ENCODE data around the gene HOXB6. TPM values are rescaled to one million over a fixed set of nuclear protein-coding genes. Genes with fewer than 3 reads are reported as not detected.

HOXB6 gene
- total RNA-seq, 2 experiments from 2014 or later: 0.58 to 1.1 TPM

DNA sequence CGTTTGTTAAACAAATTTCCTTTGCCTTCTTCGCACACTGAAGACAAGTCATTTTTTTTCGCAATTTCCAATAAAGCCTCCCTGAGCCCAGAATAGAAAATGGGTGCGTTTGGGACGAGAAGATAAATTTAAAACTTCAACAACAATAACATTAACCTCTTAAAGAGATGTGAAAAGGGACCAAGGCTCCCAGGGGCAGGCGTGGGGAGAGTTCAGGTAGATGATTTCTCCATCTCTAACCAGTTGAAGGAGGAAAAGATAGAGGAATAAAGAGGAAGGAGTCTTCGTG lies 25.4 kb downstream of the HOXB6 start:
- ATAC-seq: no peak
- H3K27me3 Mint-ChIP-seq: peaks cover 48% of the 10 kb centered on the region
- CTCF ChIA-PET: interaction anchor here (0.6 to 0.9 kb wide), 2 partner anchors 30 to 34 kb away, joined by 3 read pairs; no protein-coding TSS in a partner anchor
- H3K36me3 Mint-ChIP-seq: peaks cover 9% of the 10 kb centered on the region
- H3K4me1 Mint-ChIP-seq: peaks cover 52% of the 10 kb centered on the region
- DNase-seq: no peak
- H3K27ac Mint-ChIP-seq: no peak overlapping the region
- H3K9me3 Mint-ChIP-seq (ENCODE audit: low read depth): no peaks in the 10 kb centered on the region
- peak overlapping the region; percentile 93 for H3K4me3 Mint-ChIP-seq

DNA sequence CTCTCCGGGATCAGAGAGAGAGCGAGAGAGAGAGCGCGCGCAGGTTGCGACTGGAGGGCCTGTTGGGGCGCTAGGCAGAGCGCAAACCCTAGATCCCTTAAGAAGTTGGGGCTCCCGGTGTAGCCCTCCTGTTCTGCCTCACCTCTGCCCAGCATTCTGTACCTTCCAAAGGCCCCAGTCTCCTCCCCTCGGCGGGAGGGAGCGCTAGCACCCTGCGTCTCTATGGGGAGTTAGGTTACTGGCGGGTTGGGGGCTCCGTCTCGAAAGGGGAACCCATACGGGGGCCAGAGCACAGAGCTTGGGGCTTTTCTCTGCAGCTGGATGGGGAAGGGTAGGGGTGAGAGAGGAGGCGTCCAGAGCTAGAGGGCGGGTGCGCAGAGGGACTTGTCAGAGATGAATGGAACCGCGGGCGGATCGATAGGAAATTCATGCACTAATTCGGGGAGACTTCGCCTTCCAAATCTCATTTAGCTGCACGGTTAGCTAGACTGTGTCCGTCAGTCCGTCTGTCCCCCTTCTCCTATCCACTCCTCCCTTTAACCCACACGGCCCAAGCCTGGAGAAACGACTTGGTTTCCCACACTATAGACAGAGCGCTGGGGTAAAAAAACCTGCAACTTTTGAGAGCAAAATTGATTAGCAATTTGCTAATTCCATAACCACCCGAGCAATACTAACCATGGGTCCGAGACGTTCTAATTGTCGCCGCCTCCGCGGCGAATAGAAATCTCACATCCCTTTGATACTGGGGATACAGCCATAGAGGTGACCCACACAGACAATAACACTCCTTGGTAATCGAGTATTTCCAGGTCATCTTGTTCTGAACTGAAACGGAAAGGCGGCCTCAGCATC lies 25.9 kb downstream of the HOXB6 start:
- Mint-ChIP-seq H3K9me3 (ENCODE audit: low read depth) (no peaks in the 10 kb centered on the region), H3K27ac (peak overlapping the region; percentile 81), H3K4me1 (peaks cover 51% of the 10 kb centered on the region), H3K27me3 (peaks cover 43% of the 10 kb centered on the region), H3K36me3 (peaks cover 9% of the 10 kb centered on the region), H3K4me3 (peak overlapping the region; percentile 93)
- ATAC-seq (peak; percentile 59), DNase-seq (peak; percentile 49)
- CTCF ChIA-PET: interaction anchor here (0.9 kb wide), 2 partner anchors 30 to 36 kb away, joined by 3 read pairs; no protein-coding TSS in a partner anchor

GRCh38 chr17:48577946-48578615 lies 26.7 kb downstream of the HOXB6 start, which contains the start of gene HOXB4:
Gene HOXB4 (minus strand): TSS chr17:48578350. CDS start chr17:48578319, 31 bp downstream.
- peak within 1 kb of the TSS; percentile 93 for H3K4me3 Mint-ChIP-seq

DNA sequence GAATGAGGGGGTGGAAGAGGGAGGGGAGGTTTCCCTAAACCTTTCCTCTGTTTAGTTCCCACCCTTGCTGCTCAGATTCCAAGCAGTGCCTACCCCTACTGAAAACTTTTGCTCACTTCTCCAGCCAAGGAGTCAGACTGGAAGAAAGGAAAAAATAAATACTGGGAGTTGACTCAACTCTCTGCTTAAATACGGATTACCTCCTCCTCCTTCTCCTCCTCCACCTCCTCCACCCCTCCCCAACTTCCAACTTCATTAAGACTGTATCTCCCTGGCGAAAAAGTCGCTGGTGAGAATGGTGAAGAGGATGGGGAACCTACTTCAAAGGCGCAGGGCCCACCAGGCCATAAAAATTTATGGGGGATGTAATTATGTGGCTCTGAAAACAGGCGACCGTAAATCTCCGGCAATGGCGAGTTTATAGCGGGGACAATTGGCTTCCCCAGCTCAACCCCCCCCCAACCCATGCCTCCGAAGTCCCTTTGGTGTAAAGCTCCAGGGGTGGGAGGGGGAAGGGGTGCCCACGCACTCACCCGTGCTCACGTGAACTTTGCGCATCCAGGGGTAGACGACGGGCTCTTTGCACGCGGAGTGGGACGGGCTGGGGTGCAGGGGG lies 27.3 kb downstream of the HOXB6 start:
- Mint-ChIP-seq H3K36me3 (peaks cover 9% of the 10 kb centered on the region), H3K4me3 (peak overlapping the region; percentile 93), H3K27me3 (peaks cover 32% of the 10 kb centered on the region), H3K27ac (peak overlapping the region; percentile 75), H3K4me1 (peaks cover 44% of the 10 kb centered on the region), H3K9me3 (ENCODE audit: low read depth) (no peaks in the 10 kb centered on the region)
- CTCF ChIA-PET: interaction anchor here (0.9 kb wide), 1 partner anchor 226 kb away, joined by 3 read pairs; no protein-coding TSS in a partner anchor
- peak; percentile 49 for DNase-seq
- peak; percentile 21 for ATAC-seq

More at GRCh38 chr17:48577946-48578615, 26.7 kb downstream of the HOXB6 start, which contains the start of gene HOXB4:
- H3K36me3 Mint-ChIP-seq: peaks cover 9% of the 10 kb centered on the region
- peaks cover 51% of the 10 kb centered on the region for H3K4me1 Mint-ChIP-seq
- H3K27me3 Mint-ChIP-seq: peaks cover 38% of the 10 kb centered on the region
- CTCF ChIA-PET: interaction anchor here (0.9 kb wide), 3 partner anchors 29 to 227 kb away, joined by 3 read pairs; no protein-coding TSS in a partner anchor
- H3K9me3 Mint-ChIP-seq (ENCODE audit: low read depth): no peaks in the 10 kb centered on the region
- ATAC-seq (peak; percentile 89), DNase-seq (peak; percentile 87)
- peak within 1 kb of the TSS; percentile 89 for H3K27ac Mint-ChIP-seq

DNA sequence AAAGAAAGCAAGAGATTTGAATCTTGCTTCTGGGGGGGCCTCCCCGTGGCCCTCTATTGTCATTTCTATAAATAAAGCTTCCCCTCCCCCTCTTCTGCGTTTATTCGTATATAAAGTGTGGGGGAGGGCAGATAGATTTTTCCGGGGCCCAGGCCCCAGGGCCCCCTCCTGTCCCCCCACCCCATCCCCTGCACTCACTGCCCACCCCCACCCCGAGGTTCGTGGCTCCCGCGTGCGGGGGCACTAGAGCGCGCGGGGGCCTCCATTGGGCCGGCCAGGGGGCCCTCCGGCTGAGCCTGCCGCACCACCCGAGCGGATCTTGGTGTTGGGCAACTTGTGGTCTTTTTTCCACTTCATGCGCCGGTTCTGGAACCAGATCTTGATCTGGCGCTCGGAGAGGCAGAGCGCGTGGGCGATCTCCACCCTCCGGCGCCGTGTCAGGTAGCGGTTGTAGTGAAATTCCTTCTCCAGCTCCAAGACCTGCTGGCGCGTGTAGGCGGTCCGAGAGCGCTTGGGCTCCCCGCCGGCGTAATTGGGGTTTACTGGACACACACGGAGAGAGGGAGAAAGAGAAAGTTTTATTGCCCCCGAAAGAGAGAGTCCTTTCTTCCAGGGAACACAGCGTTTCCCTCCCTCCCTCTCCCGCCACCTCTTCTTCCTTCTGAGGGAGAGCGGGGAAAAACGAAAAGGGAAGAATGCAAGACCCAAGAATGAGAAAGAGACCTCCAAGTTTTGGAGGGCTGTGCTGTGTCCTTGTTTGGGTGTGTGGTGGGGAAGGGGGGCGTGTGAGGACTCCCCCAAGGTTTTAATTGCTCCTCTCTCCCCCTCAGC lies 28.1 kb downstream of the HOXB6 start:
- peaks cover 9% of the 10 kb centered on the region for H3K36me3 Mint-ChIP-seq
- H3K27ac Mint-ChIP-seq: peak overlapping the region; percentile 75
- no peak for ATAC-seq
- no peak for DNase-seq
- peaks cover 41% of the 10 kb centered on the region for H3K4me1 Mint-ChIP-seq
- CTCF ChIA-PET: interaction anchor here (0.9 to 1.3 kb wide), 2 partner anchors 86 to 225 kb away, joined by 3 read pairs; no protein-coding TSS in a partner anchor
- peak overlapping the region; percentile 93 for H3K4me3 Mint-ChIP-seq
- H3K27me3 Mint-ChIP-seq: peaks cover 28% of the 10 kb centered on the region
- no peaks in the 10 kb centered on the region for H3K9me3 Mint-ChIP-seq (ENCODE audit: low read depth)

DNA sequence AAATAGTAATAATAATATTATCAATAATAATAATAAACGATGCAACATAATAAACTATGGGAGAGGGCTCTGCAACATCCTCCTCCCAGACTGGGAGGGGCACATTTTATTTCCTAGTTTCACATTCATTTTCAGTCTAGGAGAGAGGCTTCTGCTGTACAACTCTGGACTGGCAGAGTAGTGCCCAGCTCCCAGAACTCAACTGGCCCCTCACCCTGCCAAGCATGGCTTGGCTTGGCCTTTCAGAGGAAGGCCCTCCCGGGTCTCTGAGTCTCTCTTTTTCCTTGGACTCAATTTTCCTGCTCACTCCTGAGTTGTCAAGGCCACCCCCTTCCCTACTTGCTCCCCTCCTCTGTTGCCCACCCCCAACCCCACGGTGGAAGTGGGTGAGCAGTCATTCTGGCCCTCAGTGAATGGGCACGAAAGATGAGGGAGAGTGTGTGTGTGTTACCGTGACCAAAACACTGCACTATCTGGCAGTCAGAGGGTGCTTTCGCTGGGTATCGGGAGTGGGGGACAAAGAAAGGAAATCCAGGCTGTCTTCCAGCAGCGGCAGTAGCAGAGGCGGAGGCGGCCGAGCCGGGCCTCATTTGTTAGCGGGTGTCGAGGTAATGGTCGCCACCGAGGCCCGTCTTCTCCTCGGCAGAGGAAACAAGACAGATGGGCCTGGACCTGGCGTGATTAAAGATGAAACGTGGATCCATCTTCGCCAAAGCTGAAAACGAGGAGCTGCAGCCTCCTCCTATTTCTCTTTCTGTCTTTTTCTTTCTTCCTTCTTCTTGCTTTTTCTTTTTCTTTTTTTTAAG lies 28.9 kb downstream of the HOXB6 start:
- no peak for DNase-seq
- H3K4me3 Mint-ChIP-seq: peak overlapping the region; percentile 6
- peaks cover 36% of the 10 kb centered on the region for H3K4me1 Mint-ChIP-seq
- no peak for ATAC-seq
- peaks cover 9% of the 10 kb centered on the region for H3K36me3 Mint-ChIP-seq
- no peaks in the 10 kb centered on the region for H3K9me3 Mint-ChIP-seq (ENCODE audit: low read depth)
- CTCF ChIA-PET: interaction anchor here (1.3 kb wide), 1 partner anchor 85 kb away, joined by 3 read pairs; no protein-coding TSS in a partner anchor
- peak overlapping the region; percentile 8 for H3K27ac Mint-ChIP-seq
- peaks cover 20% of the 10 kb centered on the region for H3K27me3 Mint-ChIP-seq

DNA sequence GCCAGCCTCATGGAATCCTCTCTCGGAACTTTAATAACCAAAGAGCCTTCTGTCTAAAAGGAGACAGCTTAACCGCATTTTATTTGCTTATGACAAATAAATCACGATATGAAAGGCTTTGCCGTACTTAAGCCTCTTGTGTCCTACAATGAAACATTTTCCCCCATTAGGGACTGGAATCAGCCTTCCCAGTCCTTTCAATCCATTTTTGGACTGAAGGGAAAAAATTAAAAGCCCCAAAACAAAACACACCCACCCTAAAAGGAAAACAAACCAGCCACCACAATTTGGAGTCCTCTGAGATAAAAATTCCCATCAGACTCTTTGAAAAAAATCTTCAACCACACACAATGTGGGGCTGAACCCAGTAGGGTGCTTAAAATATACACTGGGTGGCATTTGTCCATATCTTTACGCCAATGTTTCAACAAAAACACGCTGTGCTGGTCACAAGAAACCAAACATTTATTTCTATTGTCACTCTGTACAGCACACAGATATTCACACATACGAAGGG lies 29.7 kb downstream of the HOXB6 start:
- CTCF ChIA-PET: interaction anchor here (1.0 to 1.5 kb wide), 2 partner anchors 71 to 83 kb away, joined by 4 read pairs; no protein-coding TSS in a partner anchor
- Mint-ChIP-seq H3K36me3 (peaks cover 9% of the 10 kb centered on the region), H3K27ac (no peak overlapping the region), H3K27me3 (peaks cover 12% of the 10 kb centered on the region), H3K4me3 (no peak overlapping the region), H3K9me3 (ENCODE audit: low read depth) (no peaks in the 10 kb centered on the region), H3K4me1 (peaks cover 33% of the 10 kb centered on the region)
- ATAC-seq: no peak
- DNase-seq: no peak

GRCh38 chr17:48574505-48575065 lies 30.2 kb downstream of the HOXB6 start:
- DNase-seq: no peak
- Mint-ChIP-seq H3K9me3 (ENCODE audit: low read depth) (no peaks in the 10 kb centered on the region), H3K27me3 (peaks cover 8% of the 10 kb centered on the region), H3K27ac (no peak overlapping the region), H3K4me3 (no peak overlapping the region), H3K36me3 (peaks cover 7% of the 10 kb centered on the region), H3K4me1 (peaks cover 30% of the 10 kb centered on the region)
- no peak for ATAC-seq
- CTCF ChIA-PET: interaction anchor here (0.7 to 1.5 kb wide), 3 partner anchors 71 to 86 kb away, joined by 3 to 4 read pairs (median 4); no protein-coding TSS in a partner anchor

- CTCF ChIA-PET: no interaction called here
- Mint-ChIP-seq H3K9me3 (ENCODE audit: low read depth) (no peaks in the 10 kb centered on the region), H3K36me3 (peaks cover 5% of the 10 kb centered on the region), H3K4me1 (peaks cover 13% of the 10 kb centered on the region), H3K4me3 (no peak overlapping the region), H3K27ac (no peak overlapping the region), H3K27me3 (peaks cover 4% of the 10 kb centered on the region)
- ATAC-seq (no peak), DNase-seq (no peak)
Measured at GRCh38 chr17:48571826-48572417, 32.9 kb downstream of the HOXB6 start.

GRCh38 chr17:48571024-48571818 lies 33.6 kb downstream of the HOXB6 start:
- no peak overlapping the region for H3K27ac Mint-ChIP-seq
- H3K9me3 Mint-ChIP-seq (ENCODE audit: low read depth): no peaks in the 10 kb centered on the region
- CTCF ChIA-PET: no interaction called here
- peaks cover 4% of the 10 kb centered on the region for H3K27me3 Mint-ChIP-seq
- H3K4me3 Mint-ChIP-seq: no peak overlapping the region
- peaks cover 5% of the 10 kb centered on the region for H3K36me3 Mint-ChIP-seq
- no peak for DNase-seq
- peaks cover 9% of the 10 kb centered on the region for H3K4me1 Mint-ChIP-seq
- ATAC-seq: no peak

Measured in activated CD8-positive, alpha-beta memory T cell treated with anti-CD3 and anti-CD28 coated beads, Interleukin-2, amount 10 ng/mL, durations not matched to agents 7 days and 5 days (primary cell).